T-helper 17 cell (primary cell): Measurements from ENCODE around the gene CDC45. TPM values are rescaled to one million over a fixed set of nuclear protein-coding genes. Genes with fewer than 3 reads are reported as not detected.

Experiments used
- ATAC-seq: fragments of 150-1000 bp; cut with Tn5 transposase; 2 replicates; pipeline ENCODE4 v1.10.0; 2021; ENCODE audit warnings: mild to moderate bottlenecking, moderate library complexity
- DNase-seq, 3 donors: peaks; one replicate each; pipeline versions ENCODE4 v3.0.0 to v3.0.0-alpha.2; 2020 to 2021
- H3K9me3 ChIP-seq: one replicate; pipeline ENCODE4 v1.7.0; 2013; ENCODE audit warnings: low read length, mild to moderate bottlenecking; ENCODE audit not compliant: control insufficient read depth, poor library complexity, severe bottlenecking
- H3K27ac Mint-ChIP-seq: one replicate; pipeline ENCODE4 v1.8.0; 2022; ENCODE audit warnings: mild to moderate bottlenecking, moderate library complexity, mixed read lengths
- H3K27me3 Mint-ChIP-seq: one replicate; pipeline ENCODE4 v1.8.0; 2022; ENCODE audit warnings: mixed read lengths
- H3K36me3 Mint-ChIP-seq: one replicate; pipeline ENCODE4 v1.8.0; 2022; ENCODE audit warnings: low read depth, mixed read lengths
- H3K4me1 Mint-ChIP-seq: one replicate; pipeline ENCODE4 v1.8.0; 2022; ENCODE audit warnings: mild to moderate bottlenecking, mixed read lengths
- H3K4me3 Mint-ChIP-seq: one replicate; pipeline ENCODE4 v1.8.0; 2022; ENCODE audit warnings: mild to moderate bottlenecking, moderate library complexity, mixed read lengths
- total RNA-seq, 4 donors: library from RNA in 2 of 4; stranded (reverse) in 2 of 4; gene quantifications; one replicate each; pipeline ENCODE4 v1.2.3 and lab custom pipeline; 2022 to 2026

CDC45 gene
- total RNA-seq, 2 donors from 2014 or later, result 0.32 to 0.37 TPM

GRCh38 chr22:19569276-19569640, 89.5 kb downstream of the CDC45 start:
- H3K27ac Mint-ChIP-seq, result no peak overlapping the region
- no peak for ATAC-seq

GRCh38 chr22:19569976-19570375, 90.3 kb downstream of the CDC45 start:
- no peaks in the 10 kb centered on the region for H3K9me3 ChIP-seq
- H3K36me3 Mint-ChIP-seq, result peaks cover 4% of the 10 kb centered on the region
- peaks cover 14% of the 10 kb centered on the region for H3K4me1 Mint-ChIP-seq
- no peak overlapping the region for H3K4me3 Mint-ChIP-seq
- peaks cover 17% of the 10 kb centered on the region for H3K27me3 Mint-ChIP-seq
- ATAC-seq (no peak), DNase-seq (no peak)
- no peak overlapping the region for H3K27ac Mint-ChIP-seq

More at GRCh38 chr22:19569276-19569640, 89.5 kb downstream of the CDC45 start:
- no peaks in the 10 kb centered on the region for H3K9me3 ChIP-seq
- Mint-ChIP-seq H3K27me3 (peaks cover 17% of the 10 kb centered on the region), H3K4me3 (no peak overlapping the region), H3K36me3 (peaks cover 4% of the 10 kb centered on the region), H3K4me1 (peaks cover 14% of the 10 kb centered on the region)
- no peak for DNase-seq

Other genes with a start within 250 kb of the CDC45 start
- 1 to 10 TPM in 1 of 2 donors, under 1 TPM in 1; 0.16 to 1.0 TPM for gene CLTCL1, start 188.2 kb upstream of the CDC45 start, total RNA-seq
- 10 to 100 TPM; 23.1 to 24.9 TPM for gene HIRA, start 48.2 kb upstream of the CDC45 start, total RNA-seq
- gene MRPL40, start 47.4 kb upstream of the CDC45 start, total RNA-seq, result 10 to 100 TPM; 10.2 to 11.1 TPM
- gene C22orf39, start 32.2 kb upstream of the CDC45 start, total RNA-seq, result 10 to 100 TPM; 31.6 to 32.7 TPM
- 10 to 100 TPM; 76.3 to 79.2 TPM for gene UFD1, start 727 bp upstream of the CDC45 start, total RNA-seq
- 10 to 100 TPM in 1 of 2 donors, under 1 TPM in 1; 0.87 to 20.0 TPM for gene CLDN5, start 44.5 kb downstream of the CDC45 start, total RNA-seq
- gene SEPTIN5, start 234.6 kb downstream of the CDC45 start, total RNA-seq, result 10 to 100 TPM in 1 of 2 donors, 1 to 10 TPM in 1; 2.8 to 54.7 TPM
- 100 to 1,000 TPM in 1 of 2 donors, 1 to 10 TPM in 1; 3.5 to 113 TPM for gene GP1BB, start 243.6 kb downstream of the CDC45 start, total RNA-seq